Spleen (tissue), 11 donors: ENCODE measurements around the gene KDM5B. TPM values are rescaled to one million over a fixed set of nuclear protein-coding genes. Genes with fewer than 3 reads are reported as not detected.

Experiments used
- DNase-seq: peaks from one replicate; pipeline ENCODE4 v3.0.0-alpha.2; 2020
- H3K27ac ChIP-seq, 8 donors: fragments of 200-600 bp; sonication (generic) in 7 of 8; 1 replicate in 4 of 8; 2 replicates in 4 of 8; pipeline versions ENCODE4 v1.5.0 to v1.8.0; 2016 to 2021; ENCODE audit warnings: inconsistent platforms in 4 of 8, mild to moderate bottlenecking in 4 of 8, moderate library complexity in 1 of 8
- H3K27me3 ChIP-seq, 7 donors: fragments of 200-600 bp; sonication (generic) in 6 of 7; replicated peaks in 1 of 7; 1 replicate in 4 of 7; 2 replicates in 3 of 7; pipeline versions ENCODE4 v1.5.0 to v1.8.0; 2016 to 2021; ENCODE audit warnings: inconsistent platforms in 3 of 7, mild to moderate bottlenecking in 1 of 7
- H3K36me3 ChIP-seq, 6 donors: fragments of 200-600 bp; sonication (generic) in 5 of 6; 1 replicate in 4 of 6; 2 replicates in 2 of 6; pipeline versions ENCODE4 v1.5.0 to v1.8.0; 2016 to 2021; ENCODE audit warnings: inconsistent platforms in 2 of 6
- H3K4me1 ChIP-seq, 6 donors: fragments of 200-600 bp; sonication (generic) in 5 of 6; 1 replicate in 3 of 6; 2 replicates in 3 of 6; pipeline versions ENCODE4 v1.5.0 to v1.8.0; 2016 to 2021; ENCODE audit warnings: inconsistent platforms in 3 of 6
- H3K4me3 ChIP-seq, 8 donors: fragments of 200-600 bp; sonication (generic) in 7 of 8; 1 replicate in 4 of 8; 2 replicates in 4 of 8; pipeline versions ENCODE4 v1.5.0 to v1.8.0; 2016 to 2021; ENCODE audit warnings: inconsistent platforms in 4 of 8, mild to moderate bottlenecking in 4 of 8, moderate library complexity in 2 of 8
- H3K9me3 ChIP-seq, 8 donors: fragments of 200-600 bp; sonication (generic) in 7 of 8; 1 replicate in 4 of 8; 2 replicates in 4 of 8; pipeline versions ENCODE4 v1.5.0 to v1.8.0; 2016 to 2021; ENCODE audit warnings: inconsistent platforms in 4 of 8
- POLR2A ChIP-seq, 3 donors: fragments of 450-650 bp; IDR thresholded peaks; one replicate each; pipeline ENCODE4 v1.5.1; 2017; ENCODE audit warnings: antibody characterized with exemption in 3 of 3, mild to moderate bottlenecking in 1 of 3
- POLR2AphosphoS5 ChIP-seq, 3 donors: sonication (generic); formaldehyde crosslinking; IDR thresholded peaks; one replicate each; pipeline ENCODE4 v1.5.1; 2017; ENCODE audit warnings: antibody characterized with exemption in 3 of 3
- WGBS, 5 donors: extraction: QIAGEN DNeasy Blood & Tissue Kit in 3 of 5; methylation state at CpG; one replicate each; pipeline versions ENCODE4 v1.1.5 to v1.1.7; 2013 to 2018; 5-methylcytosine and 5-hydroxymethylcytosine counted together
- intact Hi-C: fragments of 100-400 bp; cut with DNase I; formaldehyde crosslinking; loops from one replicate; pipeline ENCODE4 v1.15.0; 2023; ENCODE audit warnings: low total_unique reads
- polyA plus RNA-seq, 3 donors: library from polyadenylated mRNA; stranded (reverse); fragments of 200-250 nt; gene quantifications; one replicate each; pipeline ENCODE4 v1.2.1, GENCODE V29; 2013
- total RNA-seq, 7 donors: library from RNA; depleted of rRNA in 3 of 7; stranded (reverse); fragments of >200 nt in 3 of 7; fragmentation: NEBNext Ultra II Directional in 4 of 7; extraction: Animal tissue kit (Norgen Biotek cat#: 25700) in 4 of 7; gene quantifications; one replicate each; pipeline versions ENCODE4 v1.1.0 to v1.2.1, GENCODE V29; 2016 to 2021
- TF ChIP-seq, protein P1 (sequence below), 11 experiments: fragments of 200-600 bp in 7 of 11; fragments of 450-650 bp in 4 of 11; sonication (generic) in 4 of 11; IDR thresholded peaks in 8 of 11; conservative IDR thresholded peaks in 3 of 11; 1 replicate in 7 of 11; 2 replicates in 4 of 11; pipeline versions ENCODE4 v1.4.0 to v1.8.0; 2016 to 2021; ENCODE audit warnings: antibody characterized with exemption in 11 of 11, inconsistent platforms in 4 of 11, mild to moderate bottlenecking in 1 of 11
- donor health status: healthy with polysubstance abuse.
- donor health status: DM: no; HTN: no; CAD: no; lungs with moderate emphysema.
- donor health status: DM: no; HTN: no; CAD: no.
- donor health status: Bipolar disorder and iron deficiency.
- donor health status: healthy.
- donor health status: DM: no; HTN: no; CAD: no.
- donor health status: DM: yes; HTN: yes; CAD: no.

Gene KDM5B
- total and polyA plus RNA-seq, 10 donors, result 7.7 to 71.9 (median 52.3) TPM

DNA sequence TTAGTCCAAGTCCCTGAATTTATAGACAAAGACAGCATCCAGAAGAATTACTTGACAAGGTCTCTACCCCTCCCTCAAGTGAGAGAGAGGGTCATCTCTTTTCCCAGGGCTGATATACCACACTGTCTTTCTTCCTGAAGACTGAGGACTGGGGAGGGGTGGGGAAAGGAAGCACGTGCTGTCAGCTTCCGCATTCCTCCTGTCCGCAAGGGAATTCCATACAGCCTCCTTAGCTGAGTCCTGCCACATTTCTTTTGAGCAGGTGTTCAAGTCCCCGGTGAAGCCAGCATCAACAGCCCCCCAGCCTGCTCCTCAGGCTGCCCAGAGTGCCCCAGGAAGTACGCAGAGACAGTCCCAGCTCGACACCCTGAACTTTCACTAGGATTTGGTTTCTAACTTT, 36.7 kb upstream of the KDM5B start:
- TF ChIP-seq, protein P1, sequence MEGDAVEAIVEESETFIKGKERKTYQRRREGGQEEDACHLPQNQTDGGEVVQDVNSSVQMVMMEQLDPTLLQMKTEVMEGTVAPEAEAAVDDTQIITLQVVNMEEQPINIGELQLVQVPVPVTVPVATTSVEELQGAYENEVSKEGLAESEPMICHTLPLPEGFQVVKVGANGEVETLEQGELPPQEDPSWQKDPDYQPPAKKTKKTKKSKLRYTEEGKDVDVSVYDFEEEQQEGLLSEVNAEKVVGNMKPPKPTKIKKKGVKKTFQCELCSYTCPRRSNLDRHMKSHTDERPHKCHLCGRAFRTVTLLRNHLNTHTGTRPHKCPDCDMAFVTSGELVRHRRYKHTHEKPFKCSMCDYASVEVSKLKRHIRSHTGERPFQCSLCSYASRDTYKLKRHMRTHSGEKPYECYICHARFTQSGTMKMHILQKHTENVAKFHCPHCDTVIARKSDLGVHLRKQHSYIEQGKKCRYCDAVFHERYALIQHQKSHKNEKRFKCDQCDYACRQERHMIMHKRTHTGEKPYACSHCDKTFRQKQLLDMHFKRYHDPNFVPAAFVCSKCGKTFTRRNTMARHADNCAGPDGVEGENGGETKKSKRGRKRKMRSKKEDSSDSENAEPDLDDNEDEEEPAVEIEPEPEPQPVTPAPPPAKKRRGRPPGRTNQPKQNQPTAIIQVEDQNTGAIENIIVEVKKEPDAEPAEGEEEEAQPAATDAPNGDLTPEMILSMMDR (IDR thresholded peaks at IDR 0.05 in 8 of 11, conservative IDR thresholded peaks at IDR 0.05 in 3 of 11), result no peak
- TF ChIP-seq POLR2A (IDR thresholded peaks at IDR 0.05) (no peak), POLR2AphosphoS5 (IDR thresholded peaks at IDR 0.05) (no peak)
- Histone ChIP-seq H3K27me3 (no peaks in the 10 kb centered on the region), H3K27ac (no peak overlapping the region), H3K36me3 (no peaks in the 10 kb centered on the region), H3K4me3 (no peak overlapping the region), H3K4me1 (peaks cover 0 to 4% (median 0%) of the 10 kb centered on the region in 6 donors), H3K9me3 (no peaks in the 10 kb centered on the region)
- intact Hi-C loops, result no loop called here
- WGBS, 5 donors, result 76 to 92% (median 81%) methylated on average over 6 of the region's 6 CpGs
- DNase-seq, result no peak

DNA sequence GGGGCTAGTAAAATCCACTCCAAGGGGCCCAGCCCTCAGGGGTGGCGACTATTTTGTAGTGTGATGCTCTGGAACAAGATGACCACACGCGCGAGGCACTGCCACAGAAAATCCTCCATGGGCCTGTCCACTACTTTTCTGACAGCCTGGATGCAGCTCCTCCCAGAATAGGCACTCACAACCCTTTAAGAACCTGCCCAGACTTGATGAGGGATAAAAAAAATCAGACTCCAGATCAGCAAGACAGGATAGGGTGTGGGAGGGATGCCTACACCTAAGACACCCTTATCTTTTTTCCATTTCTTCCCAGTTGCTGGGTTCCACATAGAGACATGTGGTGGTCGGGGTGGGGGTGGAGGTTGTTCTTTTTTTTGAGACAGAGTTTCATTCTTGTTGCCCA, 36.0 kb upstream of the KDM5B start:
- TF ChIP-seq POLR2AphosphoS5 (IDR thresholded peaks at IDR 0.05) (no peak), POLR2A (IDR thresholded peaks at IDR 0.05) (no peak)
- TF ChIP-seq, protein P1 (IDR thresholded peaks at IDR 0.05 in 8 of 11, conservative IDR thresholded peaks at IDR 0.05 in 3 of 11), result no peak
- H3K27ac ChIP-seq, result no peak overlapping the region
- no peaks in the 10 kb centered on the region for H3K36me3 ChIP-seq
- no peak overlapping the region for H3K4me3 ChIP-seq
- DNase-seq, result no peak
- intact Hi-C loops, result no loop called here
- H3K9me3 ChIP-seq, result no peaks in the 10 kb centered on the region
- no peaks in the 10 kb centered on the region for H3K27me3 ChIP-seq
- peaks cover 0 to 6% (median 0%) of the 10 kb centered on the region in 6 donors for H3K4me1 ChIP-seq
- 88 to 97% (median 94%) methylated on average over 4 to 5 of the region's 5 CpGs for WGBS, 5 donors

DNA sequence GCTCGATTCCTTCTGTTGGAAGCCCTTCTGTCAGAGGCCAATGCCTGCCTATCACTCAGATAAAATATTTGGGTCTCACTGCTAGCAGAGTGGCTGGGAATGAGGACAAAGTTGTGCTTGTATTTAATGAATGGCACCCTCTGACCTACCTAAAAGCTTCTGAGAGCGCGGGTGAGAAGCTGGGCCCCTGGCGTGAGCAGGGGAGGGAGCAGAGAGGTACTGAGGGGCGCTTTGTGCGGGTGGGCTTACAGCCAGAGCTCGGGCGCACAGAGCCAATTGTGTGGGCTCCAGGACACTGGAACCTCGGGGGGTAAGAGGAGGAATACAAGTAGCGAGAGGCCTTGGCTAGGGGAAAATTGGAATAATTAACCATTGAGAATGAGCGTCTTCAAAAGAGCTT, 34.9 kb upstream of the KDM5B start:
- H3K4me3 ChIP-seq, result no peak overlapping the region
- 87 to 96% (median 91%) methylated on average over 11 of the region's 11 CpGs for WGBS, 5 donors
- DNase-seq, result no peak
- H3K4me1 ChIP-seq, result peaks cover 0 to 6% (median 0%) of the 10 kb centered on the region in 6 donors
- no peaks in the 10 kb centered on the region for H3K27me3 ChIP-seq
- H3K36me3 ChIP-seq, result no peaks in the 10 kb centered on the region
- TF ChIP-seq POLR2AphosphoS5 (IDR thresholded peaks at IDR 0.05) (no peak), POLR2A (IDR thresholded peaks at IDR 0.05) (no peak)
- TF ChIP-seq, protein P1 (IDR thresholded peaks at IDR 0.05 in 8 of 11, conservative IDR thresholded peaks at IDR 0.05 in 3 of 11), result no peak
- no peak overlapping the region for H3K27ac ChIP-seq
- H3K9me3 ChIP-seq, result no peaks in the 10 kb centered on the region
- intact Hi-C loops, result no loop called here

DNA sequence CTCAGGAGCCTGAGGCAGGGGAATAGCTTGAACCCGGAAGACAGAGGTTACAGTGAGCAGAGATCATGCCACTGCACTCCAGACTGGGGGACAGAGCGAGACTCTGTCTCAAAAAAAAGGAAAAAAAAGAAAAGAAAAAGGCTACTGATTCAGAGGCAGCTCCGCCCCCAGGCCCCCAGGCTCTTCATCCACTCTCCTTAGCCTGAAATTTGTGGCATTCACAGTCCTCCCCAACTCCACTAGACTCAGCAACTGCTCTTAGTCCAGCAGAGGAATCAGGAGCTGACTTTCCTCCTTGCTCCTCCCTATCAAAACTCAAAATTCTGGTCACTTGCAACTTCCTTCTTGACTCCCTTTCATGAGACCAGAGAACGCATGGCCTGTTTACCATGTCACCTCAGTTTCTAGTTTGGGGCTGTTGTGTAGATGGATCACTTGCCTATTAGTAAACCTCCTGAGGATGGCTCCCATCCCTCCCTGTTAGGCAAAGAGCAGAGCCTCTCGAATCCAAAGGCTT, 29.6 kb upstream of the KDM5B start:
- Histone ChIP-seq H3K27ac (no peak overlapping the region), H3K4me1 (peaks cover 0 to 32% (median 22%) of the 10 kb centered on the region in 6 donors), H3K27me3 (peaks cover 0 to 8% (median 0%) of the 10 kb centered on the region in 7 donors), H3K4me3 (no peak overlapping the region), H3K9me3 (no peaks in the 10 kb centered on the region), H3K36me3 (no peaks in the 10 kb centered on the region)
- intact Hi-C loops, result no loop called here
- WGBS, 5 donors, result 77 to 91% (median 90%) methylated on average over 5 of the region's 5 CpGs
- no peak for DNase-seq
- TF ChIP-seq POLR2AphosphoS5 (IDR thresholded peaks at IDR 0.05) (no peak), POLR2A (IDR thresholded peaks at IDR 0.05) (no peak)
